Measurements from ENCODE around the gene ULK3. TPM values are rescaled to one million over a fixed set of nuclear protein-coding genes. Genes with fewer than 3 reads are reported as not detected.

ULK3 gene
- total RNA-seq, 1 donor from 2014 or later, result 40.3 TPM

- H3K4me1 ChIP-seq, result peaks cover 18% of the 10 kb centered on the region
- DNase-seq, result peak; percentile 64
- peaks cover 63% of the 10 kb centered on the region for H3K36me3 ChIP-seq
- ATAC-seq, result peak; percentile 13 to 19
- TF ChIP-seq CTCF (IDR thresholded peaks at IDR 0.05), result no peak
- no peaks in the 10 kb centered on the region for H3K27me3 ChIP-seq (ENCODE audit: low read depth)
- H3K27ac ChIP-seq, result no peak overlapping the region
- H3K9me3 ChIP-seq, result no peaks in the 10 kb centered on the region
- intact Hi-C loops (cut with DNase I), result no loop called here
- no peak overlapping the region for H3K4me3 ChIP-seq
Measured at GRCh38 chr15:74800559-74801094, 42.3 kb downstream of the ULK3 start.

DNA sequence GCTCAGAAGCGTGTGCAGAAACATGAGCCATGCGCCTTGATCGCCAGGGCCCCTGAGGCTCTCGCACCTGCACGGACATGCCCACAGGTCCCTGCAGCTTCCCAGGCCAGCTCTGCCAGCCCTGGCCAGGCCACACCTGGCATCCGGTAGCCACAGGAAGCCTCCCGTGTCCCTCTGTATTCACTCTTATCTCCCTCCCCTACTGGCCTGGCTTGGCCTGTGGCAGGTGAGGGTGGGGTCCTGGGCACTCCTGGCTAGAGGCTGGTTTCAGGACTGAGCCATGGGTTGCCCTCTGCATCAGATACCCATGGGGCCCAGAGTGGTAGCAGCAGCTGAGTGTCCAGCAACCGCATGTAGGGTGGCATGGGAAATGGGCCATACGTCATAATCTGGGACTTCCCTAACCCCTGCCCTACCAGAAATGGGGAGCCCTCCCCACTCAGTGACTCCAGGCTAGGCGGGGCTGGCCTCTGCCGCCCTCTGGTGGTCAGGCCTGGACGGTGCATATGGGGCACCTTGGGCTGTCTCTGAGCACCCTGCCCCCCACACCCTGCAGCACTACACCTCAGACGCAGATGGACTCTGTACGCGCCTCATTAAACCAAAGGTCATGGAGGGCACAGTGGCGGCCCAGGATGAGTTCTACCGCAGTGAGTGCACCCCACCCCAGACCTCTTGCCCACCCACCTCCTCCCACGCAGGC, 42.9 kb downstream of the ULK3 start:
- Histone ChIP-seq H3K27me3 (ENCODE audit: low read depth) (no peaks in the 10 kb centered on the region), H3K4me3 (no peak overlapping the region), H3K4me1 (peaks cover 22% of the 10 kb centered on the region), H3K27ac (peak overlapping the region; percentile 64), H3K9me3 (no peaks in the 10 kb centered on the region), H3K36me3 (peaks cover 68% of the 10 kb centered on the region)
- ATAC-seq (peak; percentile 95 to 96), DNase-seq (peak; percentile 90)
- peak; percentile 98 for TF ChIP-seq CTCF (IDR thresholded peaks at IDR 0.05)
- intact Hi-C loops (cut with DNase I), result no loop called here

GRCh38 chr15:74799255-74799855, 43.6 kb downstream of the ULK3 start:
- Histone ChIP-seq H3K4me3 (no peak overlapping the region), H3K4me1 (peaks cover 22% of the 10 kb centered on the region), H3K27me3 (ENCODE audit: low read depth) (no peaks in the 10 kb centered on the region), H3K9me3 (no peaks in the 10 kb centered on the region), H3K36me3 (peaks cover 72% of the 10 kb centered on the region), H3K27ac (peak overlapping the region; percentile 64)
- no peak for ATAC-seq
- DNase-seq, result no peak
- intact Hi-C loops (cut with DNase I), result no loop called here
- no peak for TF ChIP-seq CTCF (IDR thresholded peaks at IDR 0.05)

- no peak for ATAC-seq
- no peak for DNase-seq
- no peak overlapping the region for H3K4me3 ChIP-seq
- no peaks in the 10 kb centered on the region for H3K9me3 ChIP-seq
- H3K4me1 ChIP-seq, result peaks cover 25% of the 10 kb centered on the region
- TF ChIP-seq CTCF (IDR thresholded peaks at IDR 0.05), result no peak
- intact Hi-C loops (cut with DNase I), result no loop called here
- H3K27ac ChIP-seq, result peak overlapping the region; percentile 64
- no peaks in the 10 kb centered on the region for H3K27me3 ChIP-seq (ENCODE audit: low read depth)
- H3K36me3 ChIP-seq, result peaks cover 64% of the 10 kb centered on the region
Measured at GRCh38 chr15:74798388-74799254, 44.3 kb downstream of the ULK3 start.

DNA sequence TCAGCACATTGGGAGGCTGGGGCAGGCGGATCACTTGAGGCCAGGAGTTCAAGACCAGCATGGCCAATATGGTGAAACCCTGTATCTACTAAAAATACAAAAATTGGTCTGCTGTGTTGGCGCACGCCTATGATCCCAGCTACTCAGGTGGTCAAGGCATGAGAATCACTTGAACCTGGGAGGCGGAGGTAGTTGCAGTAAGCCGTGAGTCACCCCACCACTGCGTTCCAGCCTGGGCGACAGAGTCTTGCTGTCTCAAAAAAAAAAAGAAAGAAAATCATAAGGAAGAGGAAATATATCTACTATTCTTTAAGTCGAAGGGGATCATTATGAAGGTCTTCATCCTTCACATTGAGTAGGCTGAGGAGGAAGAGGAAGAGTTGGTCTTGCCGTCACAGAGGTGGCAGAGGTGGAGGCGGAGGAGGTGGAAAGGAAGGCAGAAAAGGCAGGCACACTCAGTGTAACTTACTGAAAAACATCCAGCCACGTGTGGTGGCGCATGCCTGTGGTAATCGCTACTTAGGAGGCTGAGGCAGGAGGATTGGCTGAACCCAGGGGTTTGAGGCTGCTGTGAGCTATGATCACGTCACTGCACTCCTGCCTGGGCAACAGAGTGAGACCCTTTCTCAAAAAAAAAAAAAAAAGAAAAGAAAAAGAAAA, 46.9 kb downstream of the ULK3 start:
- no peak for TF ChIP-seq CTCF (IDR thresholded peaks at IDR 0.05)
- Histone ChIP-seq H3K36me3 (peaks cover 39% of the 10 kb centered on the region), H3K4me1 (peaks cover 50% of the 10 kb centered on the region), H3K9me3 (no peaks in the 10 kb centered on the region), H3K27ac (no peak overlapping the region), H3K4me3 (no peak overlapping the region), H3K27me3 (ENCODE audit: low read depth) (no peaks in the 10 kb centered on the region)
- ATAC-seq, result no peak
- no peak for DNase-seq
- intact Hi-C loops (cut with DNase I), result no loop called here

Measured in lower lobe of right lung (tissue), 2 donors.